ENCODE data around the gene MAEA. TPM values are rescaled to one million over a fixed set of nuclear protein-coding genes. Genes with fewer than 3 reads are reported as not detected.

The MAEA gene
- total and polyA plus RNA-seq, 2 of the 8 experiments (the other 6 are each of a cell fraction or from before 2014, with no cell fraction given): 75.8 to 133 TPM

GRCh38 chr4:1323635-1324442 is 34.1 kb downstream of the MAEA start:
- Histone ChIP-seq H3K9ac (replicated peaks in 1 of 4; ENCODE audit: extremely low read depth in 1 of 4, low read depth in 3 of 4, low read length in 3 of 4) (no peak overlapping the region), H4K5ac (ENCODE audit: insufficient read length, low read depth, low read length) (no peak overlapping the region), H3K23me2 (ENCODE audit: low read depth, low read length) (peaks cover 11% of the 10 kb centered on the region; the same call in 1 of the 2 replicates), H3K4me3 (ENCODE audit: extremely low read depth in 1 of 4, insufficient read depth in 2 of 4, low read depth in 3 of 4, low read length in 4 of 4) (no peak overlapping the region), H3K4me1 (replicated peaks in 1 of 4; ENCODE audit: control insufficient read depth in 3 of 4, insufficient read depth in 4 of 4, low read length in 3 of 4) (no peaks in the 10 kb centered on the region), H3K56ac (replicated peaks; ENCODE audit: insufficient read length, low read depth, low read length) (no peak overlapping the region), H3K79me2 (ENCODE audit: control insufficient read depth in 1 of 2, insufficient read depth in 2 of 2, low read length in 2 of 2) (no peaks in the 10 kb centered on the region; a peak in 1 of 4 replicates), H3K79me1 (ENCODE audit: low read depth, low read length) (peaks cover 6% of the 10 kb centered on the region), H4K20me1 (replicated peaks in 1 of 2; ENCODE audit: control insufficient read depth in 1 of 2, insufficient read depth in 2 of 2, low read length in 2 of 2) (peaks cover 0 to 19% of the 10 kb centered on the region in 2 experiments), H2BK12ac (ENCODE audit: low read depth, low read length) (no peak overlapping the region), H3K9me3 (ENCODE audit: insufficient read depth in 2 of 2, low read depth in 1 of 2, low read length in 1 of 2) (no peaks in the 10 kb centered on the region), H2BK5ac (ENCODE audit: low read depth, low read length) (no peak overlapping the region), H3K27ac (ENCODE audit: low read depth, low read length) (no peak overlapping the region), H2BK120ac (replicated peaks; ENCODE audit: low read depth, low read length) (no peak overlapping the region), H3K36me3 (ENCODE audit: control insufficient read depth in 2 of 4, insufficient read depth in 4 of 4, low read length in 3 of 4) (peaks cover 9 to 28% (median 21%) of the 10 kb centered on the region in 4 experiments; a peak in 6 of 8 replicates), H3K18ac (ENCODE audit: extremely low read depth, low read length) (no peak overlapping the region), H2BK15ac (ENCODE audit: low read length) (no peak overlapping the region), H2BK20ac (ENCODE audit: low read length) (no peak overlapping the region), H3K4me2 (ENCODE audit: insufficient read depth in 1 of 2, low read depth in 2 of 2, low read length in 2 of 2) (no peak overlapping the region), H4K8ac (ENCODE audit: extremely low read depth, insufficient read depth, low read length) (no peak overlapping the region), H4K91ac (replicated peaks; ENCODE audit: insufficient read length, low read length) (no peak overlapping the region), H2AK5ac (ENCODE audit: low read depth, low read length) (no peak overlapping the region), H3K4ac (replicated peaks; ENCODE audit: insufficient read length, low read depth, low read length) (no peak overlapping the region), H3K27me3 (replicated peaks in 1 of 4; ENCODE audit: control insufficient read depth in 3 of 4, extremely low read depth in 1 of 4, insufficient read depth in 3 of 4, low read length in 3 of 4) (no peaks in the 10 kb centered on the region), H3K23ac (ENCODE audit: insufficient read length) (no peak overlapping the region), H2AFZ (ENCODE audit: low read length) (no peak overlapping the region), H3K14ac (ENCODE audit: insufficient read length) (no peak overlapping the region)
- POLR2A ChIA-PET (ENCODE audit: partially characterized antibody): interaction anchor here (0.9 kb wide), 1 partner anchor 9 kb away, joined by 3 read pairs; no protein-coding TSS in a partner anchor
- DNase-seq (ENCODE audit: low read depth in 1 of 2, low spot score in 2 of 2) (no peak), FAIRE-seq (no peak)
- 96% methylated on average over 11 of the region's 11 CpGs; no CpG with 5 or more reads in 1 of the 2 experiments for WGBS, 2 experiments (ENCODE audit: extremely low coverage in 1 of 2, insufficient coverage in 1 of 2, insufficient read length in 1 of 2, insufficient replicate concordance in 2 of 2, low coverage in 1 of 2, low lambda C conversion rate in 2 of 2, missing lambda C conversion rate in 1 of 2)
- CTCF ChIA-PET (ENCODE audit: partially characterized antibody): interaction anchor here (1.0 kb wide), 1 partner anchor 38 kb away, joined by 3 read pairs; no protein-coding TSS in a partner anchor
- no peak for TF ChIP-seq CBX8 (IDR thresholded peaks at IDR 0.05; ENCODE audit: borderline replicate concordance, low read depth, low read length)

Measured in H1 (cell line).